HG02884 (cell line): ENCODE measurements around the gene TMEM258.

ENCODE experiments used
- ATAC-seq: cut with Tn5 transposase; IDR thresholded peaks from one replicate; pipeline ENCODE4 v1.9.1; 2021; ENCODE audit warnings: mild to moderate bottlenecking, moderate library complexity; ENCODE audit not compliant: unreplicated experiment

Gene TMEM258

DNA sequence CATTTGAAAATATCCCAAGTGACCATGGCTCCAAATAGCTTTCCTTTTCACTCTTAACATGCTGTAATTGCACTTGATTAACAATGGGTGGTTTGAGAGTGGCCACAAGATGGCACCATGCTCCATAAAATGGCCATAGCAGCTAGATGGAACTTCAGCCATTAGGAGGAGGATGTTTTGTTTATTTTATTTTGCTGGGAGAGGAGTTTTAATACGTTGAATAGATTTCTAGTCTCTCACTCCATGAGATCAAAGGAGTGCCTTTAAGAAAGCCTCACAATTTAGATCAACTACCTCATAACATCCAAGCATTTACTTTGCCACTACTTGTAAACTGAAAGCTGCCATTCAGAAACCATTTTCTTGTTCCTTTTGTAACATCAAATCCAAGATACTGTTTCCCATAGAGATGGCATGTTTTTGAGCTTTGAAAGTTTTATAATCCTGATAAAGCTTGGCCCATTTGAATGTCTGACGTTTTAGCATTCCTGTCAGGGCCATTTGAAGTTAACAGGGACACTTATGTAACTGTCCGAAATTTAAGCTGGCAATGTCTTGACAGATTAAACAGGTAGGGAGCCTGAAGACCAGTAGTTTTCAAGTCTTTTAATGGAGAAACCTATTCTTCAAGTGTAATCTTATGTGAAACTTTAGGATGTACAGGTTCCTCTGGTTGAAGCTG is 5.0 kb upstream of the TMEM258 start:
- ATAC-seq, result no peak

DNA sequence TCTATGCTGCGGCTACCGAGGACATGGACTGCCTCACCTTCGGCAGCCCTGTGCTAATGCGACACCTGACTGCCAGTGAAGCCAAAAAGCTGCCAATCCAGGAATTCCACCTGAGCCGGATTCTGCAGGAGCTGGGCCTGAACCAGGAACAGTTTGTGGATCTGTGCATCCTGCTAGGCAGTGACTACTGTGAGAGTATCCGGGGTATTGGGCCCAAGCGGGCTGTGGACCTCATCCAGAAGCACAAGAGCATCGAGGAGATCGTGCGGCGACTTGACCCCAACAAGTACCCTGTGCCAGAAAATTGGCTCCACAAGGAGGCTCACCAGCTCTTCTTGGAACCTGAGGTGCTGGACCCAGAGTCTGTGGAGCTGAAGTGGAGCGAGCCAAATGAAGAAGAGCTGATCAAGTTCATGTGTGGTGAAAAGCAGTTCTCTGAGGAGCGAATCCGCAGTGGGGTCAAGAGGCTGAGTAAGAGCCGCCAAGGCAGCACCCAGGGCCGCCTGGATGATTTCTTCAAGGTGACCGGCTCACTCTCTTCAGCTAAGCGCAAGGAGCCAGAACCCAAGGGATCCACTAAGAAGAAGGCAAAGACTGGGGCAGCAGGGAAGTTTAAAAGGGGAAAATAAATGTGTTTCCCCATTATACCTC is 3.6 kb upstream of the TMEM258 start:
- ATAC-seq, result no peak

DNA sequence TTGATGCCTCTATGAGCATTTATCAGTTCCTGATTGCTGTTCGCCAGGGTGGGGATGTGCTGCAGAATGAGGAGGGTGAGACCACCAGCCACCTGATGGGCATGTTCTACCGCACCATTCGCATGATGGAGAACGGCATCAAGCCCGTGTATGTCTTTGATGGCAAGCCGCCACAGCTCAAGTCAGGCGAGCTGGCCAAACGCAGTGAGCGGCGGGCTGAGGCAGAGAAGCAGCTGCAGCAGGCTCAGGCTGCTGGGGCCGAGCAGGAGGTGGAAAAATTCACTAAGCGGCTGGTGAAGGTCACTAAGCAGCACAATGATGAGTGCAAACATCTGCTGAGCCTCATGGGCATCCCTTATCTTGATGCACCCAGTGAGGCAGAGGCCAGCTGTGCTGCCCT is 3.1 kb upstream of the TMEM258 start:
- ATAC-seq, result no peak

DNA sequence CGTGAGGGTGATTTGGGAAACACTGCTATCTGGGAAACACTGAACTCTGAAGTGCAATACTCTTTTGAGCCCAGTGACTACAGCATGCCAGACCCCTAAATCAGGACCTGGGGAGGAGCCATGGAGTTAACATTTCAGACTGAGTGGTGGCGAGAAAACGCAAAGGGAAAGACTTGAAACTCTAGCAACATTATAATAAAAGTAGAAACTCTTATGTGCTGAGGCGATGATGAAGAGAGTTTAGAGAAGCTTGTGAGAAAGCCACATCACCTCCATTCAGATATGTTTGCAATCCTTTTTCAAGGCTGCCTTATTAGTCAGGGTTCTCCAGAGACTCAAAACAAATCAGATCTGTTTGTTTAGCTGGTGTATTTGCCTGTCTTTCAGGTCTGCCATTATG is 2.2 kb upstream of the TMEM258 start:
- no peak for ATAC-seq

DNA sequence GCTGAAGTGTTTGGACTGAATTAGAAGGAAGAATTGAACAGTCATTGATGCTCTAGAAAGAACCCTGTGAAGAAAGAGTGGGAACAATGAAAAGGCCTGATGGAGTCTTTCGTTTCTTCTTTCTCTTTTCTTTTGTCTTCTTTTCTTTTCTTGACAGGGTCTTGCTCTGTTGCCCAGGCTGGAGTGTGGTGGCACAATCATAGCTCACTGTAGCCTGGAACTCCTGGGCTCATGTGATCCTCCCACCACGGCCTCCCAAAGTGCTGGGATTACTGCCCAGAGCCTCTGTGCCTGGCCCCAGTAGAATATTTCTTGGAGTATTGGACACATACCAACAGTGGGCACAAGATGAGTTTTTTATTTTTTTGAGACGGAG is 1.4 kb upstream of the TMEM258 start:
- ATAC-seq, result no peak

DNA sequence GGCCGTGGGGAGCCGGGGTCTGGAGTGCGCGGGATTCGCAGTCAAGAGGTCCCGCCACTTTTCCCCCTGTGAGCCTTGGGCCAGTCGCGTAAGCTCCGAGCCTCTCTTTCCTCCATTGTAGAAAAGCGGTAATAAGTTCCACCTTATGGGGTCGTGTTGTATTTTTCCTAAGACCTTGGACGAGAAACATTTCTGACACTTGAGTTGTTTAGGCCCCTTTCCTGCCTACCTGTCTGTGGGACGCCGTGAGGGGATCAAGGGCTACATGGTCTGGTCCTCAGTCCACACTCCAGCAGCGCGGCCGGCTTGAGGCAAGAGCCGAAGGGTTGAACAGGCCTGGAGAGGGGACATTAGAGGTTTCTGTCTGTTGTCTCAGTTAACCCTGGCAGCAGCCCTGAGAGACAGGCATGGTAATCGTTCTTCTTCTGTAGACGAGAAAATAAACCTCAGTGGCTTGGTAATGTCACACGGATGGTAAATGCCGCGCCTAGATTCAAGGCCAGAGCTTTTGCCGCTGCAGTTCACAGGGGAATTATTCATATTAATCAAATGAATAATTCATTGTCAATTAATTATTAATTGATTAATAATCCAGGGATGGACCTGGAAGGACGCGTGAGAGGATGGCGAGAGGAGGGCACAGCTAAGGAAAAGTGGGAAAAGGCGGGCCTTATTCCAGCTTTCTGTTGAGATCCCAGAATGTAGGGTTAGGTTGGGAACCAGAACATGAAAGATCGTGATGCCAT is 857 bp upstream of the TMEM258 start:
- no peak for ATAC-seq

DNA sequence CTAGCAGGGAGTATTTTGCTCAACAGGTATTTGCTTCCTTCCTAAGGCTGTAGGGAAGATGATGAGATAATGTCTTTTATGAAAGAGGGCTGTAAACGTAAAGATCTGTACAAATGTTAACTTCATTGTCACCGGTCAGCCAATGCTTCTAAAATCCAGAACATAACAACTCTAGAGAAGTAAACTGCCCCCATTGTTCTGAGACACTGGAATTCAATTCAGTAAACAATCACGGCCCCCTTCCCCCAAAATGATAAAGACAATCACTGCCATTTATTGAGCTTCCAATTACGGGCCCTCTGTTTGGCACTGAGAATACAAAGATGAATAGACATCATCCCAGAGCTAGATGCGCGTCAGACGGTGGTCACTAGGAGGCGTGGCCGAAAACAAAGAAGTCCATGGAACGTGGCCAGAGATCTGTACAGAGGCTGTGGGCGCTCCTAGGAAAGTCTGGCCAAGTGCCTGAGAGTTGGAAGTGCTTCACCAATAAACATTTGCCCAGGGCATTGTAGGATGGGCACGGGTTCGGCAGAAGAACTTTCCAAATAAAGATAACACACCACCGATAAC is 576 bp downstream of the TMEM258 start:
- ATAC-seq, result no peak

DNA sequence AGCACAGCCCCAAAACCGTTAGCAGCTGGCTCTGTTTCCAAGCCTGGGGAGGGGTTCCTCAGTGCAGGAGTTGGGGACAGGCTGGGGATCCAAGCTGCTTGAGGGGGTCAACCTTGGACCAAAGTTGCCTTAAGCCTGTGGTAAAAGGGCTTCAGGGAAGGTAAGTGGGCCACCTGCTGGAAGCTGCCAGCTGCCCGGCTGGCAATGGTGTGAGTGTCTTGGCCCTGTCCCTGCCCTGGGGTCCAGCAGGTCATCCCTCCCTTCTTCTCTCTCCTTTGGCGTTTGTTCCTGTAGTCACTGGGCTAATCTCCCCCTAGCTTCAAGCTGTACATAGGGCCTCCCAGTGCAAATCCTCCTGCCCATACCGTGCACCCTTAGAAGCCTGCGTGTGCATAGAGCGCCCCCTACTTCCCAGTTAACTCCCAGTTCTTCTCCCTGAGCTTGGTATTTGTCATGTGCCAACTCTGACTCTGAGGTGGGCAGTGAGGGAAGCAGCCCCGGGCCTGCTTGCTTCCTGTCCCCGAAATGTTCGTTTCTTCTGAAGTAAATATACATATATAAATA is 4.4 kb downstream of the TMEM258 start:
- ATAC-seq, result no peak

DNA sequence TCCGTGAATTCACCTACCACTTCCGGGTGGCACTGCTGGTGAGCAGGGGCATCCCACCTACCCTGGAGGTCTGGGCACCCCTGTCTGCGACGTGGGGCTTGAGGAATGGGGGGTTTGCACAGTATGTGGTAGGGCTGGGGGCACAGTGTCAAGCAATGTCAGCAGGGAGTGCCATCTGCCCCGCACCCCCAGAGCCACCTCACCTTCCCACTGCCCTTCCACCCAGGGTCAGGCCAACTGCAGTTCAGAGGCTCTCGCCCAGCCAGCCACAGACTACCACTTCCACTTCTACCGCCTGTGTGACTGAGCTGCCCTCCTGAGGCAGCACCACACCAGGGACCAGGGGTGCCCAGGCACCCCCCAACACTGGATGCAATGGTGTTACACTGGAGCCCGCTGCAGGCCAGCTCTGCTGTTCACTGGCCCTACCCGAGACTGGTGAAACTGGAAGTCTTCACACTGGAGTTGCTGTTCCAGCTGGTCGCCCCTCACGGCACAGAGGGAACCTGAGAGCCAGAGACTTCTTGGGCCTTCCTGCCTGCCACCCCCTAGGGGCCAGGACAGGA is 6.5 kb downstream of the TMEM258 start:
- ATAC-seq, result no peak

DNA sequence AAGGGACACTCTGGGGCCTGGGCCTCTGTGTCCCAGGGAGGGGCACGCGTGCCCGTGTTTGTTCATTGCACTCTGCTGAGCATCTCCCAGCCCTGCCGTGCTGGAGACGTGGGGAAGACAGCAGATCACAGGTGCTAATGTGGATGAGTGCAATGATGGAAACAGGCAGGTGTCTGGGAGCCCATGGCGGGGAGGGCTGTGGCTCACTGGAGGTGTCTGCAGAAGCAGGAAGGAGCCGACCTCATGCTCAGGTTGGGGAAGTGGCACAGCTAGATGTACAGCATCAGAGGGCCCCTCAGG is 7.9 kb downstream of the TMEM258 start:
- ATAC-seq, result no peak

DNA sequence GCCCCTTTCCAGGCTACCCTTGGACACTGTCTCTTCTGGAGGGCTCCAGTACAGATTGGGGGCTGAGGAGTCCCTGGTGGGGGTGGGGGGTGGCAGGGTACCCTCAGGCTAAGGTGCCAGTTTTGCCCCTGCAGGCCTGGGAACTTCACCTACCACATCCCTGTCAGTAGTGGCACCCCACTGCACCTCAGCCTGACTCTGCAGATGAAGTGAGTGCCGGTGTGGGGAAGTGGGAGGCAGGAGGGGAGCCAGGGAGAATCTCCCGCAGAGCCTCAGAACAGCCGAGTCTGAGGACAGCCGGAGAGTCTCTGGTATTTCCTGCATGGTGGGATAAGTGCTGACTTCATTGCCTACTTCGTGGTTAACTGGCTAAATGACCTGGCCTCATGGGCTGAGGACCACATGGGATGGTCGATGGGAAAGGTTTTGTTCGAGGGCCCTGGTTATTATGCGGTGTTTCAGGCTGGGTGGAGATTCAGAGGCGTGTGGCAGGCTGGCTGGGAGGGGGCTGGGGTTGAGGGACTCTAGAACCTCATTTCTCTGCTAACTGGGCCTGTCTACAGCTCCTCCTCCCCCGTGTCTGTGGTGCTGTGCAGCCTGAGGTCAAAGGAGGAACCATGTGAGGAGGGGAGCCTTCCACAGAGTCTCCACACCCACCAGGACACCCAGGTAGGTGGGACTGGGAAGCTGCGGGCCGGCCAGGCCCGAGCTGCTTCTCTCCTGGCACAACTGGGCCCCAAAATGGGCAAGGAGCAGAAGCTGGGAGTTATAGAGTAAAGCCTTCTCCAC is 8.5 kb downstream of the TMEM258 start:
- ATAC-seq, result no peak

DNA sequence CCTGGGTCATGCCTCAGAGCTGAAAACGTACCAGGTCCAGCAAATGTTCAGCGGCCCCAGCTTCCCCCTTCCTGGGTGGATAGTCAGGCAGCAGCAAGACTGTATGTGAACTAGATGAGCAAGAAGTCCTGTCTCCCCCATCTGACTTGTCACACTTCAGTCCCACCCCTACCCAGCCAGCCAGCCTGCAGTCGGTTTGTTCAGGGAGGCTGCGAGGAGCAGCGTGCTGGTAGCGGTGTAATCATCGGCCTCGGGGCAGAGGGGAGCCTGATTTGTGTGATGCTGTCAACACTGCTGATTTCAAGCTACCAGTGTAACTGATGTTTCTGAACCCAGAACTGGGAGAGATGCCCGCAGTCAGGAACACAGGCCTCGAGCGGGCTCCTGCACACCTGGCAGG is 9.6 kb downstream of the TMEM258 start:
- no peak for ATAC-seq

DNA sequence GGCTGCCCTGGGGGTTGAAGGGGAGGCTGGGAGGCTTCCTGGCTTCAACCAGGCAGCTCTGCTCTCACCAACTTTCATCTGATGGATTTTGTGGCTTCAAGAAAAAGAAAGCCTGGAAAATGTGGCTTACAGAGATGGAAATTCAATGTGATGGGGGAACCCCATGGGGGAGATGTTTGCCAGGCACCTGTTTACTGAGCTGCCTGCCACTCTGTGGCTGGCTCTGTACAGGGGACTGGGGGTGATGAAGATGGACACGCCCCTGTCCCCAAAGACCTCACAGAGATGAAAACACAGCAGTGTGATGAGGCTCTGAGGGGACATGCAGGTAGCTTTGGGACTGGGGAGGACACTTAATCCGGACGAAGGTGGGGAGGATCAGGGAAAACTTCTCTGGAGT is 10.1 kb downstream of the TMEM258 start:
- ATAC-seq, result no peak

DNA sequence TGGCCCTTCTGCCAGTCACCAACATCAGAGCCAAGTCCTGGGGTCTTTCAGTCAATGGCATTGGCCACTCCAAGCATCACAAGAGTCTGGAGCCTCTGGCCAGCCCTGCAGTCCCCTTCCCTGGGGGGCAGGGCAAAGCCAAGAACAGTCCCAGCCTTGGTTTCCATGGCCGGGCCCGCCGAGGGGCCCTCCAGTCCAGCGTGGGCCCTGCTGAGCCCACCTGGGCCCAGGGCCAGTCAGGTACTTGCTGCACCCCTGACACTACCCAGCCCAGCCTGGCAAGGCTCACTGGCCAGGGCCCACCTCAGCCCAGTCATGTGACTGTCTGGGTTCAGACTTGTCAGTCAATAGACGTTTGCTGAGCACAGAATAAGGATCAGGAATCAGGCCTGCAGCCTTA is 10.8 kb downstream of the TMEM258 start:
- ATAC-seq, result no peak

DNA sequence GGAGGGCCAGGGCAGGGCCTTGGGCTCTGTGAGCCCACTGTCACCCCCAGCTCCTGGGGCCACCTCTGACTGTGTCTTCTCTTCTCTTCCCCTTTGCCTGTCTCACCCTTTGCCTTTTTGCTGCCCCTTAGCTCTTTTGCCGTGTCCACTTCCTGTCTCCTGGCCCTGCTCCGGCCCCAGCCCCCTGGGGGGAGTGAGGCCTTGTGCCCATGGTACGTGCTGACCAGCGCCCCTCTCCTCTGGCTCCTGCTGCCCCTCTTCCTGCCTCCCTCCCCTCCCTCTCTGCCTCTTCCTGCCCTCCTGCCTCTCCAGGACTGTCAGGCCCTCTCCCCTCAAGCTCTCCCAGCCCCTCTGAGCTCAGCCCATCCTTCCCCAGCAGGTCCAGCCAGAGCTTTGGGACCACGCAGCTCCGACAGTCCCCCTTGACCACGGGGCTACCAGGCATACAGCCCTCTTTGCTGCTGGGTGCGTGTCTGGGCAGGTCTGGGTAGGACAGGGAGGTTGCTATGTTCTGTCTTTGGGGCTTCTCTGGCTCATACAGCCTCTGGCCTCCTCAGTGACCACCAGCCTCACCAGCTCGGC is 11.7 kb downstream of the TMEM258 start:
- no peak for ATAC-seq

DNA sequence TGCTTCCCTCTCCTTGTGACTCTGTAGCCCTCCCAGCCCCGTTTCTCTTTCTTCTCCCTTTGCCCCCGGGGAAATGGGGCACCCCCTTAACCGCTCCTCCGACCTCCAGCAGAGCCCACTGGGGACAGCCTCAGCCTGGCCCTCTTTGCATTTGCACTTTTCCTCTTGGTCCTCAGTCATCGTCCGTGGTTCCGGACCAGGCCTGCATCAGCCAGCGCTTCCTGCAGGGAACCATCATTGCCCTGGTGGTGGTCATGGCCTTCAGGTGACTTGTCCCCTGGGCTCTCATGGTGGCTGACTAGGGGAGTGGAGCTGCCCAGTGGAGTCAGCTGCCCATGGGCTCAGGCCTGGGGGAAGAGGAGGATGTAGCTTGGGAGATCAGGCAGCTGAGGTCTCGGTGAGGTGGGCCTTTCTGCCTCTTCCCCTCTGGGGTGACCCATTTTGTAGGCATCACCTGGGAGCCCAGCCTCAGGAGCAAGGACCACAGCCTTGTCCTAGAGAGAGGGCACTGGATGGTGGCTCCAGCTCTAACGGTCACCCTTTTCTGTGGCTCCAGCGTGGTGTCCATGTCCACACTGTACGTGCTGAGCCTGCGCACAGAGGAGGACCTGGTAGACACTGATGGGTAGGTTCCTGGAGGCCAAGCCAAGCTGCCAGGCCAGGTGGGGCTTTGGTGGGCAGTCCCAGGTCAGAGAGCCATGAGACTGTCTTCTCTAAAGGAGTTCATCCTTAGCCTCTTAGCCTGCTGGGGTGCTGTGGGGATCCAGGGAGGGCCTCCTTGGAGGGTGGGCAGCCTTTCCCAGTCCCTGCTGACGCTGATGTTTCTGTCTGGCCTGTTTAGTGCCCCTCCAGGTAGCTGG is 12.5 kb downstream of the TMEM258 start:
- no peak for ATAC-seq

DNA sequence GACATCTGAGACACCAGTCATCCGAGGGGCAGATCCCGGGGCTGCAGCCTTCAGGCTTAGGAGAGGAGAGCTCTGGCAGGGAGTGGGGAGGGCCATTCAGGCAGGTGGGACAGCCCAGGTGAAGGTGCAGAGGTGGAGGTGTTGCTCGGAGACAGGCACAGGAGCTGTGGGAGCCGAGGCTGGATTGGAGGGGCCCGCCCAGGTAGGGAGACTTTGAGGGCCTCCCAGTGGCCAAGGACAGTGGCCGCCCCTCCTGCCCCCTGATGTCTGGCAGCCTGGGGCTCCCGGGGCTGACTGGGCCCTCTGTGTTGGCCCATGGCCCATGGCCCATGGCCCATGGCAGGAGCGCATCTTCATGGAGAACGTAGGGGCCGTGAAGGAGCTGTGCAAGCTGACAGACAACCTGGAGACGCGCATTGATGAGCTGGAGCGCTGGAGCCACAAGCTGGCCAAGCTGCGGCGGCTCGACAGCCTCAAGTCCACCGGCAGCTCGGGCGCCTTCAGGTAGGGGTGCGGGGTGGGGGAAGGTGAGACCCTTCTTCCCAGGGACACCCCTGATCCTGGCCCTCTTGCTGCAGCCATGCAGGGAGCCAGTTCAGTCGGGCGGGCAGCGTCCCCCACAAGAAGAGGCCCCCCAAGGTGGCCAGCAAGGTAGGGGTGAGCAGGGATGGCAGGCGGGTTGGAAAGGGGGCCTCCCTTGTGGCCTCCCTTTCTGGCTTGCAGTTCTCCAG is 13.3 kb downstream of the TMEM258 start:
- no peak for ATAC-seq

DNA sequence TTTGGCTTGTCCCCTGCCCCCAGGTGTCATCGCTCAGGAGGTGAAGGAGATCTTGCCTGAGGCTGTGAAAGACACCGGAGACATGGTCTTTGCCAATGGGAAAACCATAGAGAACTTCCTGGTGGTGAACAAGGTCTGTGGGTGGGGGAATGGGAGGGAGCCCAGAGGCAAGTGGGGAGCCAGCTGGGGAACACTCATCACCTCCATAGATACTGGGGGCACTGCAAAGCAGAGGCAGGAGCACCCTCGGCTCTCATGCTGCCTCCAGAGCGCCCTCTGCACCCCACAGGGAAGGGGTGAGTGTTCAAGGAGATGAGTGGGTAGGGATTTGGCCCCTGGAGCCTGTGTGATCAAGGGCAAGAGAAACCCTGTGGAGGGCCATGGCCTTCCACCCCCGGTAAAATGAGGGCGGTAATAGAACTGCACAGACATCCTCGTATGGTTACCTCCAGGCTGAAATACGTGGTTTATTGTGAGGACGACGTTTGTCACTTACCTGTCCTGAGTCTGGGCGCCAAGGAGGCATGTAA is 14.0 kb downstream of the TMEM258 start:
- ATAC-seq, result no peak
